HEK293T (cell line): Measurements from ENCODE around the gene RALGAPB.
"Not testable (repeated sequence)": the region's sequence is repeated elsewhere in the genome, so short reads cannot be mapped to it uniquely, and the experiment has no call there.

ENCODE experiments used
- CTCF ChIA-PET: fragments of 350-600 bp; formaldehyde crosslinking; extraction: SDS; loops from one replicate; lab custom pipeline; 2021; ENCODE audit warnings: antibody characterized with exemption, inconsistent platforms; lab: Yijun Ruan, JAX
- POLR2A ChIA-PET: fragments of 350-600 bp; formaldehyde crosslinking; extraction: SDS; loops from one replicate; lab custom pipeline; 2020; ENCODE audit warnings: antibody characterized with exemption, inconsistent platforms; lab: Yijun Ruan, JAX
- DNase-seq: peaks from one replicate; pipeline ENCODE4 v3.0.0; 2012; ENCODE audit warnings: mixed read lengths; ENCODE audit errors: extremely low spot score
- ARNT ChIP-seq: fragments of 450-650 bp; IDR thresholded peaks from 2 replicates; pipeline ENCODE4 v1.6.1; 2017; ENCODE audit warnings: mild to moderate bottlenecking
- BHLHE40 ChIP-seq: fragments of 450-650 bp; IDR thresholded peaks from 2 replicates; pipeline ENCODE4 v1.6.1; 2016; ENCODE audit warnings: mild to moderate bottlenecking, moderate library complexity, borderline replicate concordance
- CTBP1 ChIP-seq: fragments of 450-650 bp; IDR thresholded peaks from 2 replicates; pipeline ENCODE4 v1.6.1; 2016; ENCODE audit warnings: borderline replicate concordance
- ELF4 ChIP-seq: fragments of 450-650 bp; IDR thresholded peaks from 2 replicates; pipeline ENCODE4 v1.6.1; 2017; ENCODE audit warnings: antibody characterized with exemption
- FOXA1 ChIP-seq: fragments of 450-650 bp; IDR thresholded peaks from 2 replicates; pipeline ENCODE4 v1.6.1; 2016; ENCODE audit warnings: mild to moderate bottlenecking
- FOXK2 ChIP-seq: fragments of 450-650 bp; IDR thresholded peaks from 2 replicates; pipeline ENCODE4 v1.6.1; 2016; ENCODE audit warnings: mild to moderate bottlenecking
- FOXM1 ChIP-seq: fragments of 450-650 bp; IDR thresholded peaks from 2 replicates; pipeline ENCODE4 v1.6.1; 2017; ENCODE audit warnings: mild to moderate bottlenecking, borderline replicate concordance
- HDGF ChIP-seq: fragments of 450-650 bp; IDR thresholded peaks from 2 replicates; pipeline ENCODE4 v1.6.1; 2017; ENCODE audit warnings: antibody characterized with exemption, borderline replicate concordance
- L3MBTL2 ChIP-seq: fragments of 450-650 bp; conservative IDR thresholded peaks from 2 replicates; pipeline ENCODE4 v1.6.1; 2016; ENCODE audit warnings: mild to moderate bottlenecking
- LEF1 ChIP-seq: fragments of 450-650 bp; IDR thresholded peaks from 2 replicates; pipeline ENCODE4 v1.6.1; 2017; ENCODE audit warnings: mild to moderate bottlenecking, borderline replicate concordance
- NFRKB ChIP-seq: fragments of 450-650 bp; IDR thresholded peaks from 2 replicates; pipeline ENCODE4 v1.6.1; 2016; ENCODE audit warnings: mild to moderate bottlenecking, moderate library complexity
- SP1 ChIP-seq: fragments of 450-650 bp; IDR thresholded peaks from 2 replicates; pipeline ENCODE4 v1.6.1; 2017
- SUZ12 ChIP-seq: fragments of 450-650 bp; IDR thresholded peaks from 2 replicates; pipeline ENCODE4 v1.6.1; 2016; ENCODE audit warnings: mild to moderate bottlenecking
- TARDBP ChIP-seq: fragments of 450-650 bp; IDR thresholded peaks from 2 replicates; pipeline ENCODE4 v1.6.1; 2016
- ZNF384 ChIP-seq: fragments of 450-650 bp; IDR thresholded peaks from 2 replicates; pipeline ENCODE4 v1.6.1; 2016
- TF ChIP-seq, protein P1 (sequence below): fragments of 450-650 bp; IDR thresholded peaks from 2 replicates; pipeline ENCODE4 v1.6.1; 2016

RALGAPB gene

GRCh38 chr20:38429301-38429700 lies 43.3 kb upstream of the RALGAPB start:
- POLR2A ChIA-PET, result interaction anchor here (2.4 kb wide), 1 partner anchor 17 kb away, joined by 10 read pairs; no protein-coding TSS in a partner anchor
- CTCF ChIA-PET, result interaction anchor here (0.9 kb wide), 1 partner anchor 16 kb away, joined by 3 read pairs; no protein-coding TSS in a partner anchor
- no peak for TF ChIP-seq NFRKB
- no peak for TF ChIP-seq ELF4
- no peak for TF ChIP-seq FOXM1
- TF ChIP-seq BHLHE40, result no peak
- no peak for TF ChIP-seq FOXK2
- no peak for TF ChIP-seq L3MBTL2
- DNase-seq, result no peak

GRCh38 chr20:38430679-38431325 lies 41.8 kb upstream of the RALGAPB start:
- ChIA-PET POLR2A (interaction anchor here (1.2 to 2.4 kb wide), 2 partner anchors 15 to 42 kb away, joined by 3 to 10 read pairs; partner anchors contain the start of gene RALGAPB), CTCF (no interaction called here)
- no peak for TF ChIP-seq L3MBTL2
- no peak for TF ChIP-seq HDGF
- no peak for TF ChIP-seq ELF4
- TF ChIP-seq CTBP1, result no peak
- no peak for TF ChIP-seq BHLHE40
- no peak for TF ChIP-seq ZNF384
- DNase-seq, result no peak

- TF ChIP-seq SP1 (no peak), ELF4 (no peak), TARDBP (no peak), NFRKB (no peak), L3MBTL2 (no peak), SUZ12 (no peak), FOXA1 (no peak)
- CTCF ChIA-PET, result no interaction called here
- POLR2A ChIA-PET, result interaction anchor here (0.9 to 4.3 kb wide), 4 partner anchors 14 to 40 kb away, joined by 3 to 110 read pairs (median 40); partner anchors contain the start of gene RALGAPB
- no peak for DNase-seq
Observed at GRCh38 chr20:38432292-38432691, 40.4 kb upstream of the RALGAPB start.

GRCh38 chr20:38432870-38433269 lies 39.8 kb upstream of the RALGAPB start:
- not testable (repeated sequence) for DNase-seq
- ChIA-PET POLR2A (interaction anchor here (2.9 to 4.3 kb wide), 4 partner anchors 9 to 40 kb away, joined by 12 to 110 read pairs (median 46); partner anchors contain the start of gene RALGAPB), CTCF (interaction anchor here (0.7 kb wide), 1 partner anchor 18 kb away, joined by 3 read pairs; no protein-coding TSS in a partner anchor)

DNA sequence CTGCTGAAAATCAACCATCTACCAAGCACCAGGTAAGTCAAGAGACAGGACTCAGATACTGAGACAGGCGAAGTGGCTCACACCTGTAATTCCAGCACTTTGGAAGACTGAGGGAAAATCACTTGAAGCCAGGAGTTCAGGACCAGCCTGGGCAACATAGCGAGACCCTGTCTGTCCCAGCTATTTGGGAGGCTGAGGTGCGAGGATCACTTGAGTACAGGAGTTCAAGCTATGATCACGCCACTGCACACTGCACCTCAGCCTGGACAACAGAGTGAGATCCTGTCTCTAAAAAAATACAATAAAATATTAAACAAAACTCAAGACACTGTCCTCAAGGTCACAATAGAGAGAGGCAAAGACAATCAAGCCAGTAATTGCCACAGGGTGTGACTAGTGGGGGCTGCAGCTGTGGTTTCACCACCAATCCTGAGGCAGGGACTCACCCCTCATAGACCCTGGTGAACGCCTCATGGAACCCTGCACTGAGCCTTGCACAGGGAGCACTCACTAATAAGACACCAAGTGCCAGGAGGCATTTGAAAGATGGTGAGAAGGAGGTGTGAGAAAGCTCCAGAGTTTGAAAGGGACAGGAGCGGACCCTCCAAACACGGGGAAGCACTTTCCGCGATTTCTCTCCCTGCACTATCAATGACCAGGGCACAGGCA lies 39.2 kb upstream of the RALGAPB start:
- CTCF ChIA-PET, result interaction anchor here (0.6 to 0.7 kb wide), 2 partner anchors 19 to 24 kb away, joined by 3 read pairs; no protein-coding TSS in a partner anchor
- POLR2A ChIA-PET, result interaction anchor here (1.1 to 4.3 kb wide), 7 partner anchors 7 to 39 kb away, joined by 3 to 110 read pairs (median 15); partner anchors contain the start of gene RALGAPB
- TF ChIP-seq HDGF (no peak), ARNT (no peak), SP1 (no peak), L3MBTL2 (no peak)
- DNase-seq, result no peak

- TF ChIP-seq L3MBTL2, result no peak
- TF ChIP-seq FOXA1, result no peak
- TF ChIP-seq ELF4, result no peak
- no peak for TF ChIP-seq ARNT
- no peak for TF ChIP-seq NFRKB
- TF ChIP-seq LEF1, result no peak
- TF ChIP-seq BHLHE40, result no peak
- no peak for TF ChIP-seq HDGF
- TF ChIP-seq, protein P1, sequence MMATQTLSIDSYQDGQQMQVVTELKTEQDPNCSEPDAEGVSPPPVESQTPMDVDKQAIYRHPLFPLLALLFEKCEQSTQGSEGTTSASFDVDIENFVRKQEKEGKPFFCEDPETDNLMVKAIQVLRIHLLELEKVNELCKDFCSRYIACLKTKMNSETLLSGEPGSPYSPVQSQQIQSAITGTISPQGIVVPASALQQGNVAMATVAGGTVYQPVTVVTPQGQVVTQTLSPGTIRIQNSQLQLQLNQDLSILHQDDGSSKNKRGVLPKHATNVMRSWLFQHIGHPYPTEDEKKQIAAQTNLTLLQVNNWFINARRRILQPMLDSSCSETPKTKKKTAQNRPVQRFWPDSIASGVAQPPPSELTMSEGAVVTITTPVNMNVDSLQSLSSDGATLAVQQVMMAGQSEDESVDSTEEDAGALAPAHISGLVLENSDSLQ, result no peak
- no peak for TF ChIP-seq FOXK2
- TF ChIP-seq CTBP1, result no peak
- TF ChIP-seq SUZ12, result no peak
- no peak for TF ChIP-seq ZNF384
- TF ChIP-seq TARDBP, result no peak
- no peak for DNase-seq
- ChIA-PET POLR2A (interaction anchor here (0.7 to 4.3 kb wide), 10 partner anchors 8 to 794 kb away, joined by 3 to 110 read pairs (median 10); partner anchors contain the start of gene RALGAPB), CTCF (interaction anchor here (0.6 to 1.9 kb wide), 3 partner anchors 12 to 23 kb away, joined by 3 to 12 read pairs (median 5); no protein-coding TSS in a partner anchor)
Observed at GRCh38 chr20:38434301-38434741, 38.3 kb upstream of the RALGAPB start.

- no peak for TF ChIP-seq HDGF
- TF ChIP-seq, protein P1, result no peak
- no peak for TF ChIP-seq SP1
- TF ChIP-seq ARNT, result peak; percentile 76
- peak; percentile 94 for TF ChIP-seq L3MBTL2
- TF ChIP-seq BHLHE40, result no peak
- peak; percentile 60; the same call in 1 of the 2 replicates for TF ChIP-seq CTBP1
- no peak for TF ChIP-seq FOXA1
- no peak for TF ChIP-seq SUZ12
- TF ChIP-seq ZNF384, result no peak
- peak; percentile 88 for TF ChIP-seq ELF4
- TF ChIP-seq LEF1, result peak; percentile 15; the same call in 1 of the 2 replicates
- TF ChIP-seq TARDBP, result no peak
- no peak for TF ChIP-seq FOXK2
- TF ChIP-seq NFRKB, result peak; percentile 78
- peak; percentile 53; the same call in 1 of the 2 replicates for TF ChIP-seq FOXM1
- peak; percentile 88 for DNase-seq
- ChIA-PET CTCF (interaction anchor here (0.6 to 1.9 kb wide), 5 partner anchors 8 to 37 kb away, joined by 3 to 12 read pairs (median 5); partner anchors contain the start of gene RALGAPB), POLR2A (interaction anchor here (0.6 to 4.3 kb wide), 25 partner anchors 8 to 795 kb away, joined by 3 to 110 read pairs (median 3); partner anchors contain the start of gene RALGAPB)
Observed at GRCh38 chr20:38434770-38435554, 37.7 kb upstream of the RALGAPB start, which contains the start of gene SNHG17. Gene SNHG17, minus strand, starts transcription at chr20:38435328.
